Fibroblast of upper back skin (primary cell): ENCODE results near the gene GLMP.
A peak's percentile ranks its signal among the peaks of the same experiment; 100 is the strongest.
"Not testable (repeated sequence)": the region's sequence is repeated elsewhere in the genome, so short reads cannot be mapped to it uniquely, and the experiment has no call there.

Source experiments
- DNase-seq: peaks from one replicate; pipeline ENCODE4 v3.0.0-alpha.2; 2013

GLMP gene, protein sequence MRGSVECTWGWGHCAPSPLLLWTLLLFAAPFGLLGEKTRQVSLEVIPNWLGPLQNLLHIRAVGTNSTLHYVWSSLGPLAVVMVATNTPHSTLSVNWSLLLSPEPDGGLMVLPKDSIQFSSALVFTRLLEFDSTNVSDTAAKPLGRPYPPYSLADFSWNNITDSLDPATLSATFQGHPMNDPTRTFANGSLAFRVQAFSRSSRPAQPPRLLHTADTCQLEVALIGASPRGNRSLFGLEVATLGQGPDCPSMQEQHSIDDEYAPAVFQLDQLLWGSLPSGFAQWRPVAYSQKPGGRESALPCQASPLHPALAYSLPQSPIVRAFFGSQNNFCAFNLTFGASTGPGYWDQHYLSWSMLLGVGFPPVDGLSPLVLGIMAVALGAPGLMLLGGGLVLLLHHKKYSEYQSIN

DNA sequence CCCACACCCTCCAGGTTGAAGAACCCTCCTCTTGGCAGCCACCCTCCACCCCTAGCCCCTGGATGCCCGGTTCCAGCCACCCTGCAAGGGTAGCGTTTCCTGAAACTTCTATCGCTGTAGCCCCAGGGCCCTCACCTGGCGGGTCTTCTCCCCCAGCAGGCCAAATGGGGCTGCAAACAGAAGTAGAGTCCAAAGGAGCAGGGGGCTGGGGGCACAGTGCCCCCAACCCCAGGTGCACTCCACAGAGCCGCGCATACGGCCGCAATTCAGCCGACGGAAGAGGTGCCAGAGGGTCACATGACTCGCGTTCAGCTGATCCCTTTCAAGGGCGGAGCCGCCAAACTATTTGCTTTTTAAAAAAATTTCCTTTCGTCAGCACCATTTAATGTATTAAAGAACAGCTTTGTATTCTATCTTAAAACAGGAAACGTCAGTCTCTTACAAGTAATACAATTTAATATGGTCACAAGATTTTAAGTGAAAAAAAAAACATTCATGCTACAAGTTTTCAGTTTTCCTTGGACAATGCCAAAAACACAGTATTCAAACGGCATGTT is at the start of gene GLMP:
Gene GLMP (minus strand): TSS at position 289 of the 557 bp plus-strand sequence. CDS start 34 bp downstream, at position 255.
- peak; percentile 63 for DNase-seq

DNA sequence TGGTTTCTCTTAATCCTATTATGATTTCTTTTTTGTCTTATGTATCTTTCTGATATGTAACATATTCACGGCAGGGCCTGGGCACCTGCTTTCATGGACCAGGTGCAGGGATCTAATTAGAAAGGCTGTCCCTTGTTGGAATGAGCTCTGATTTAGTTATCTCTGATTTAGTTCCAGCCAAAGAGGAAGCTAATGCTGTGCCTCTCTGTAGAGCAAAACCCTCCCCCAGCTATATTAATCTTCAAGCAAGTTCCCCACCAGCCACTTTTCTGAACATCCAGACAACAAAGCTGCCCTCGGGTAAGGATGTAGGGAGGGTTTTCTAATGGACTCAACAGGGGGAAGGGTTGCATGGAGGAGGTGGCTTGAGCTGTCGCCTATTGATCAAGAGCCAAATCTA is 48.9 kb upstream of the GLMP start:
- no peak for DNase-seq

- DNase-seq, result no peak
Observed at GRCh38 chr1:156342166-156342955, 46.9 kb upstream of the GLMP start.

GRCh38 chr1:156338180-156338976 is 42.9 kb upstream of the GLMP start, which contains the start of the genes CCT3 and TSACC:
TSS of gene CCT3 (minus strand) at chr1:156338292. CDS start at chr1:156338184, 108 bp downstream.
TSS of gene TSACC (plus strand) at chr1:156338526. CDS start at chr1:156339758, 1,232 bp downstream.
- DNase-seq, result peak; percentile 100

DNA sequence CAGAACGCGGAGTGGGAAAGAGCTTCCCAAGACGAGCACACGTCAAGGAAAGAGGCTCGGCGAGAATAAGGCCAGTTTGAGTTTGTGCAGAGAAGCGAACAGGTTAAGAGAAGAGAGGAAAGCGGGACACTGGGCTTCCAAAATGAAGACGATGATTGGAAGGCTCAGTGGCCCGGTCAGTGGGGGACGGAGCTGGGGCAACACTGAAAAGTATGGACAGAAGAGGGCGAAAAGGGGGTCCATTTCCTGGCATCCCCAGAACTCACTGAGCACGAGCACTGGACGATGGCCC is 42.4 kb upstream of the GLMP start:
- DNase-seq, result no peak

DNA sequence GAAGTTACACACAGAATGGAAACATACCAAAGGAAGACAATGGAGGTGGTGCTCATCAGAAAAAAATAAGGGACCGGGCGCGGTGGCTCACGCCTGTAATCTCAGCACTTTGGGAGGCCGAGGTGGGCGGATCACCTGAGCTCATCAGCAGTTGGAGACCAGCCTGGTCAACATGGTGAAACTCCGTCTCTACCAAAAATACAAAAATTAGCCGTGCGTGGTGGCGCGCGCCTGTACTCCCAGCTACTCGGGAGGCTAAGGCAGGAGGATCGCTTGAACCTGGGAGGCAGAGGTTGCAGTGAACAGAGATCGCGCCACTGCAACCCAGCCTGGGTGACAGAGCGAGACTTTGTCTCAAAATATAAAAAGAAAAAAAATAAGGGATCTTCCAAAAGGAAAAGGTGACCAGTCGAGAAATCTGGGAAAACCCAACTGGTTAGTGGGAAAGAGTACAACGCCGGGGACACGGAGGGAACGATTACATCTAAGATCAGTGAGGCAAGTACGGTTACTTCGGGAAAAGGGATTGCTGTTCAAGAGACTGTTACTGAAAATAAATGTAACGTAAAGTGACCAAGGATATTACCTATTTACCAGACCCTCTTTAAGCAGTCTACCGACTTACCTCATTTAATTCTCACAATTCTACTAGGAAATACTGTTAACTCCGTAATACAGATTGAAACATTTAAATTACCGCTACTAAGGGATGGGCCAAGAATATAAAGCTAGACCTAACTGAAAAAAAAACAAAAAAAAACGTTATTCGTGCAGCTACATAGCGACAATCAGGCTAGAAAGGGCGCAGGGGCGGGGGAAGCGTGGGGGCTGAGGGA is 41.8 kb upstream of the GLMP start:
- no peak for DNase-seq

DNA sequence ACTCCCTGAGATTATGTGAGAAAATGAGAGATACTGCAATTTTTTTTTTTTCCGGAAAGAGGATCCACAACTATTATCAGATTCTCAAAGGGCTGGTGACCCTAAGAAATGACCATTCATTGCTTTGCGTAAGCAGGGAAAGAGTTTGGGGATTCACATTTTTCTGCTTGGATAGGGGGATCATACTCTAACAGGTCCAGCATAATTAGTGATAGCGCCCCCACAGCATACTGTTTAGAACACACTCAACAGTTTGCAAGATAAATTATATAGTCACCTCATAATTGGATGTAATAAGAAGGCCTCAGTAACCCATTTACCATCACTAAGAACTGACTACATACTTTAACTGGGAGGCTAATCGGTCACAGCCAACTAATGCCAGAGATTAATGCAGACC is 40.8 kb upstream of the GLMP start:
- no peak for DNase-seq

GRCh38 chr1:156323179-156323578 is 27.7 kb upstream of the GLMP start:
- not testable (repeated sequence) for DNase-seq

- no peak for DNase-seq
Observed at GRCh38 chr1:156320560-156320959, 25.1 kb upstream of the GLMP start.

- DNase-seq, result peak; percentile 19
Observed at GRCh38 chr1:156319664-156320063, 24.2 kb upstream of the GLMP start.

DNA sequence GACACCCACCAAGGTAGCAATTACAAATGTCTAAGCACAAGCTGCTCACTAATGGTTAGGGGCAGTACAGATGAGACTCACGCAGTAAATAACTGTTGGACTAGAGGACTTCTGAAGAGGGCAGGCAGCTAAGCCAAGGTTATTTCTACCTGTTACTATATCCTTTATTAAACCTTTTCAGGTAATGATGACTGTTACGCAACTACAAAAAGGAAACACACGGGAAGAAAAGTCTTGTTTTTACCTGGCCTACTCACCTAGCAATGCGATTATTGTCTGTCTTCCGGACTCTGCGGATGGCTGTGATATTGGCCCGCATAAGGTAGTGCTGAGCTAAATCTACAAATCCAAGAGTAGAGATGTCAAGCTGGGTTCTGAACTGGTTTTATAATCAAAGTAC is 21.4 kb upstream of the GLMP start:
- no peak for DNase-seq

DNA sequence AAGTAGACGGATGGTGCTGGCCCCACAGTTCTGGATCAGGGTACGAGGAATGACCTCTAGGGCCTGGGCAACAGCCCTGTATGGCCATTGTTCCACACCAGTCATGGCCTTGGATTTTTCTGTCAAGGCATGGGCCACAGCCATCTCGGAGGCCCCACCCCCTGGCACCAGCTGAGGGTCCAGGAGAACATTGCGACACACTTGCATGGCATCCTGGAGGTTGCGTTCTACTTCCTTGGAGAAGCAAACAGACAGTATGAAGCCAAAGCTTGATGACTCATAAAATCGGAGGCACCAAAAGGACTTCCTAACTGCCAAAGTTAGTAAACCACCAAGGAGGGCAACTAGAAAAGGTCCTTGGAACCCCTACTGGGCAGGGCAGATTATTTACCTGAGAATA is 15.5 kb upstream of the GLMP start:
- DNase-seq, result no peak

DNA sequence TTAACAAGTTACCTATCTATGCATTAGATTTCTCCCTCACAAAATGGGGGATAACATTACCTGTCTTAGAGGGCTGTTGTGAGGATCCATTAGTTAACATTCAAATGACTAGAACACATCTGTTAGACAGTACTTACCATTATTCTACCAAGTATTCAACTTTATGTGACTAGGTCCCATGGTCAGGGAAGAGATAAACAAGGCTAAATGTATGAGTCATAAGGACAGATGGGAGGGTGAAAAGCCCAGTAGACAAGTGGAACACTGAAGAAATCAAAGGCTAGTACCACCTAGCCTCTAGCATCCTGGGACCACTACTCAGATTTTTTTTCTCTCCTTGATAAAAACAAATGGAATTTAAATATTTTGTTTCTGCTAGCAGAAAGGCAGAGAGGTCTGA is 12.6 kb upstream of the GLMP start:
- DNase-seq, result no peak

- no peak for DNase-seq
Observed at GRCh38 chr1:156305215-156305614, 9.7 kb upstream of the GLMP start.

DNA sequence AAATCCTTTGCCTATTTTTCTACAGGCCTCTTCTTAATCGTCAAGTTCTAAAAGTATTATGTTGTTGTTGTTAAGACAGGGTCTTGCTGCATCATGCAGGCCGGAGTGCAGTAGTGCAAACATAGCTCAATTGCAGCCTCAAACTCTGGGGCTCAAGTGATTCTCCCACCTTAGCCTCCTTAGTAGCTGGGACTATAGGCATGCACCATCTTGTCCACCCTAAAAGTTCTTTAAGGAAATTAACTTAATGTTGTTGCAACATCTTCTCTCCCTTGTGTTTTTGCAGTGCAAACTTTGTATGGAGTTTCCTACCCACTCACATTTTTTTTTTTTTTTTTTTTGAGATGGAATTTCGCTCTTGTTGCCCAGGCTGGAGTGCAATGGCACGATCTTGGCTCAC is 7.8 kb upstream of the GLMP start:
- DNase-seq, result no peak

DNA sequence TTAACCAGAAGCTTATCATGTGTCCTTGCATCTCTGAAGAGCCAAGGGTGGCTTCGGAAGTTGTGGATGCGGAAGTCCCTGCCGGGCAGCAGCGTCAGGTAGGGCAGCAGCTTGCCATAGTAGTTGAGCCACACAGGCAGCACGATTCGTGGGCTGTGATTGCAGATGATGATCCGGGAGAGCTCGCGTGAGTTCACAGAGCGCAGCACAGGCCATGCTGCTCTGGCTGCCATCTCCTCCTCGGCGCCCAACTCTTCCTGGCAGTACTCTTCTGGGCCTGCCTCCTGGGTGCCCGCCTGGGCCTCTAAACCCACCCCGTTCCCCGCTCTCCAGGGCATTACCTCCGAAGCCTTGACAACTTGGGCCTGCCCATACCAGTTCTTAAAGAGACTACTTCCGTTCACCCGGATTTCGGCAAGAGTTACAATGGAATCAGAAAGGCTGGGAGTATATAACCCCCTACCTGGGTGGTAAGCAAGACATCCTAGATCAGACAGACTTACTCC is 3.4 kb upstream of the GLMP start, which contains the start of gene VHLL:
Gene VHLL (minus strand): TSS at position 456 of the 506 bp plus-strand sequence. CDS start 118 bp downstream, at position 338.
- no peak for DNase-seq

DNA sequence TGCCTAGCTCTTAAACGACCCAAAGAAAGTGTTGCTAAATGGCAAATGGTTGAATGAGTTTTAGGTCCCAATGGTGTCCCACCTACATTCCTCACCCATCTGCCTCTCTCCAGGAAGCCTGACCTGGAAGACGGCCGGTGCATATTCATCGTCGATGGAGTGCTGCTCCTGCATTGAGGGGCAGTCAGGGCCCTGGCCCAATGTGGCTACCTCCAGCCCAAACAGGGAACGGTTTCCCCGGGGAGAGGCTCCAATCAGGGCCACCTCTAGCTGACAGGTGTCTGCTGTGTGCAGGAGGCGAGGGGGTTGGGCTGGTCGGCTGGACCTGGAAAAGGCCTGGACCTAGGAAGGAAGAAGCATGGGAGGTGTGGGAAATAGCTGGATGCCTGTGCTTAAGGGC is 1.6 kb downstream of the GLMP start:
- DNase-seq, result no peak

GRCh38 chr1:156293098-156293434 is 2.4 kb downstream of the GLMP start:
- DNase-seq, result no peak

DNA sequence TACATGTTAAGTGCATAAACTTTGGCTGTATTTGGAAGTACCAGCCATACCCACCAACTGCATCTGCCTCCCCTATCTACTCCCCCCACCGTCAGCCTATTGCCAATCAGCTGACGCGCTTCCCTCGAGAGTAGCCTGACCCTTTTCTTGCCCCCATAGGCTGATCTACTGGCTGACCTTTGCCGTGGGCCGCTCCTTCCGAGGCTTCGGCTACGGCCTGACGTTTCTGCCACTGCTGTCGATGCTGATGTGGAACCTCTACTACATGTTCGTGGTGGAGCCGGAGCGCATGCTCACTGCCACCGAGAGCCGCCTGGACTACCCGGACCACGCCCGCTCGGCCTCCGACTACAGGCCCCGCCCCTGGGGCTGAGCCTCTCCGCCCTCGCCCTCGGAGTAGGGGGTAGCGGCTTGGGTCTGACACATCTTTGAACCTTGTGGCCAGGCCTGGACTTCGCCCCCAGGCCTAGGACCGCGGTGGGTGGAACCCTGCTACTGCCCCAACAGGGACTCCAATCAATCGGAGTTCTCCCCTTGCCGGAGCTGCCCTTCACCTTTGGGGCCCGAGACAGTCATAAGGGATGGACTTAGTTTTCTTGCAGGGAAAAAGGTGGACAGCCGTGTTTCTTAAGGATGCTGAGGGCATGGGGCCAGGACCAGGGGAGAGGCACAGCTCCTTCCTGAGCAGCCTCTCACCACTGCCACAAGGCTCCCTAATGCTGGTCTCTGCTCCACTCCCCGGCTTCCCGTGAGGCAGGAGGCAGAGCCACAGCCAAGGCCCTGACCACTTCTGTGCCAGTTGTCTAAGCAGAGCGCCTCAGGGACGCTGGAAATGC is 4.0 kb downstream of the GLMP start:
- peak; percentile 75 for DNase-seq

DNA sequence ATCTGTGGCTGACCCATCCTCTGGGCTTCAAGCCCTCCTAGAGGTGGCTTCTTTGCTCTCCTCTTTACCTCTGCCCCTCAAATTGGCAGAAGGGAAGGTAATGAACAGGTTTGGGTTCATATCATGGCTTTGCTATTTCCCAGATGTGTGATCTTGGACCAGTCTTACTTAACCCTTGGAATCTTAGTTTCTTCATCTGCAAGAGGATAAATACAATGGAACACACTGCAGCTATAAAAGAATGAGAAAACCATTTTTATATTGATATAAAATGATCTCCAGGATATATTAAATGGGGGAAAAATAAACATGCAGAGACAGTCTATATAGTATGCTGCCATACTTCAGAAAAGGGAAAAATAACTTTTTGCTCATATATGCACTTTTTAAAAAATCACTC is 5.6 kb downstream of the GLMP start:
- DNase-seq, result no peak

DNA sequence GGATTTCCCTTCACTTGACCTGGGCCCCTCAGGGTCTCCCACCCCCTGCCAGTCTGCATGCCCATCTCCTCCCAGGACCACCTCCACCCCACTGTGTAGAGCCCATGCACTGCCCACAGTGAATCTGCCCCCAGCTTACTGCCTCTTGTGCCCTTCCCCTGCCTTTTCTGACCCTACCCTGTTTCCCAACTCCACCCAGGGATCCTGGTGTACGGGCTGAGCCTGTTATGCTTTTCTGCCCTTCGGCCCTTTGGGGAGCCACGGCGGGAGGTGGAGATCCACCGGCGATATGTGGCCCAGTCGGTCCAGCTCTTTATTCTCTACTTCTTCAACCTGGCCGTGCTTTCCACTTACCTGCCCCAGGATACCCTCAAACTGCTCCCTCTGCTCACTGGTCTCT is 9.4 kb downstream of the GLMP start:
- no peak for DNase-seq
